ENCODE measurements around the gene CCDC27.

DNA sequence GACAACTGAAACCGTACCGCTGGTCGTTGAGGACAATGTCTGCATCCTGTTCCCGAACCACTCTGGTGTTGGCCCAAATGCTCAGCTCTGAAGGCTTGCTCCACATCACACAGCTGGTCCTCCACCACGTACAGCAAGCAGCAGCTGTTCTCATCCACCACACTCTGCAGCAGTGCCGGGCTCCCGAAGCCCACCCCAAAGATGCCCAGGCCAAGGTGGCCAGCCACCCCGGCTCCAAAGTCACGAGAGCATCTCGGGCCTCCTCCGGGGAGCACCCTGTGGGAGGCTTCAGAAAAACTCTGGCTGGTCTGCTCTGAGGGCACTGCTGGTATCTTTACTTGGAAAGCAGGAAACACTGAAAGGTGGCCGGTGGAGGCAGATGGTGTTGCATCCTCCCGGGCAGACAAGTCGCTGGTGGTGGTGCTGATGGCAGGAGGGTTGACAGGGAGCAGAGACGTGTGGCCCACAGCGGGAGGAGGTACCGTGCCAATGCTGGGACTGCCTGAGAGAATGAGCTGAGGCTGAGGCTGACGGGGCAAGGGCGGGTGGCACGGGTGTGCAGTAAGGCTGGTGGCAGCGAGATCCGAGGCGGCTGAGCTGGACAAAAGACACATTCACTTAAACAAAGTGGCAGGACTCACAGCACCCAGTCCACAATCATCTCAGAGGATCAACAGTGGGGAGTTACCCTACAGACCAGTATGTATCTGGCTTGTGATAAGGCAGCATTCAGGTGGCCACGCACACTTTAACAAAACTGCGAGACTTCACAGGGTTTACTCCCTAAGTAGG lies 6.5 kb upstream of the CCDC27 start:
- TF ChIP-seq CTCF (IDR thresholded peaks at IDR 0.05; ENCODE audit: low read depth, low read length, poor library complexity, severe bottlenecking): no peak
- no peak for TF ChIP-seq EZH2phosphoT487 (IDR thresholded peaks at IDR 0.05; ENCODE audit: borderline replicate concordance, low read length)

Measured in DOHH2 (cell line).